CD14-positive monocyte (primary cell): ENCODE data around the gene LAGE3. TPM values are rescaled to one million over a fixed set of nuclear protein-coding genes. Genes with fewer than 3 reads are reported as not detected.

Experiments used
- DNase-seq, 3 donors: peaks; one replicate each; pipeline ENCODE4 v3.0.0-alpha.2; 2011 to 2022
- H2AFZ ChIP-seq: 2 replicates; pipeline ENCODE4 v1.6.0; 2012; ENCODE audit warnings: mild to moderate bottlenecking, low read depth, low read length, inconsistent platforms; ENCODE audit not compliant: insufficient read depth, poor library complexity, severe bottlenecking
- H3K27ac ChIP-seq, 2 donors: 1 replicate in 1 of 2; 2 replicates in 1 of 2; pipeline ENCODE4 v1.5.1; 2012 to 2013; ENCODE audit warnings: low read length in 2 of 2, control low read depth in 1 of 2, inconsistent platforms in 1 of 2, low read depth in 1 of 2, mild to moderate bottlenecking in 1 of 2
- H3K27me3 ChIP-seq, 2 donors: one replicate each; pipeline versions ENCODE4 v1.6.0 to v1.6.1; 2011 to 2013; ENCODE audit warnings: low read length in 2 of 2; ENCODE audit not compliant: control insufficient read depth in 2 of 2, insufficient read depth in 2 of 2
- H3K36me3 ChIP-seq, 2 donors: replicated peaks in 1 of 2; 1 replicate in 1 of 2; 2 replicates in 1 of 2; pipeline versions ENCODE4 v1.5.1 to v1.6.1; 2012 to 2013; ENCODE audit warnings: low read length in 2 of 2, control low read depth in 1 of 2, inconsistent platforms in 1 of 2, mild to moderate bottlenecking in 1 of 2; ENCODE audit not compliant: insufficient read depth in 2 of 2, control insufficient read depth in 1 of 2
- H3K4me1 ChIP-seq, 2 donors: 1 replicate in 1 of 2; 2 replicates in 1 of 2; pipeline versions ENCODE4 v1.5.1 to v1.6.1; 2012 to 2013; ENCODE audit warnings: low read length in 2 of 2, control low read depth in 1 of 2, inconsistent platforms in 1 of 2, mild to moderate bottlenecking in 1 of 2, moderate library complexity in 1 of 2; ENCODE audit not compliant: insufficient read depth in 2 of 2, control insufficient read depth in 1 of 2
- H3K4me2 ChIP-seq: replicated peaks from 2 replicates; pipeline ENCODE3; 2012; ENCODE audit warnings: low read length, moderate library complexity, mild to moderate bottlenecking; ENCODE audit not compliant: poor library complexity, severe bottlenecking; ENCODE audit errors: extremely low read depth
- H3K4me3 ChIP-seq, 3 experiments: fragments of 200-600 bp in 1 of 3; sonication (generic) in 1 of 3; replicated peaks in 1 of 3; 1 replicate in 2 of 3; 2 replicates in 1 of 3; pipeline ENCODE4 v1.5.1; 2011 to 2013; ENCODE audit warnings: low read length in 3 of 3, mild to moderate bottlenecking in 3 of 3, control low read depth in 2 of 3, low read depth in 2 of 3, inconsistent platforms in 1 of 3, moderate library complexity in 1 of 3
- H3K79me2 ChIP-seq: 2 replicates; pipeline ENCODE4 v1.6.0; 2012; ENCODE audit warnings: mild to moderate bottlenecking, control low read depth, inconsistent platforms, low read length, moderate library complexity; ENCODE audit not compliant: insufficient read depth
- H3K9ac ChIP-seq: 2 replicates; pipeline ENCODE4 v1.6.0; 2017; ENCODE audit warnings: low read length, mild to moderate bottlenecking; ENCODE audit not compliant: insufficient read depth, poor library complexity, severe bottlenecking
- H3K9me3 ChIP-seq, 2 donors: replicated peaks in 1 of 2; 1 replicate in 1 of 2; 2 replicates in 1 of 2; pipeline versions ENCODE4 v1.5.1 to v1.6.1; 2012 to 2013; ENCODE audit warnings: low read length in 2 of 2, control low read depth in 1 of 2; ENCODE audit not compliant: control insufficient read depth in 1 of 2, insufficient read depth in 1 of 2
- H4K20me1 ChIP-seq: 2 replicates; pipeline ENCODE4 v1.6.0; 2012; ENCODE audit warnings: mild to moderate bottlenecking, low read length, control low read depth, moderate library complexity; ENCODE audit not compliant: insufficient read depth
- H3K27ac Mint-ChIP-seq, 7 donors: one replicate each; pipeline ENCODE4 v1.8.0; 2020; ENCODE audit warnings: mild to moderate bottlenecking in 7 of 7, mixed read lengths in 7 of 7, moderate library complexity in 6 of 7, inconsistent platforms in 2 of 7
- H3K27me3 Mint-ChIP-seq, 3 donors: one replicate each; pipeline ENCODE4 v1.8.0; 2021 to 2022; ENCODE audit warnings: low read depth in 3 of 3, mild to moderate bottlenecking in 3 of 3, mixed read lengths in 3 of 3, moderate library complexity in 3 of 3, inconsistent platforms in 1 of 3
- H3K36me3 Mint-ChIP-seq, 2 donors: one replicate each; pipeline ENCODE4 v1.8.0; 2020; ENCODE audit warnings: mixed read lengths in 2 of 2, inconsistent platforms in 1 of 2, mild to moderate bottlenecking in 1 of 2
- H3K4me1 Mint-ChIP-seq: one replicate; pipeline ENCODE4 v1.8.0; 2020; ENCODE audit warnings: mild to moderate bottlenecking, mixed read lengths
- H3K4me3 Mint-ChIP-seq, 2 donors: one replicate each; pipeline ENCODE4 v1.8.0; 2020; ENCODE audit warnings: mild to moderate bottlenecking in 2 of 2, mixed read lengths in 2 of 2, moderate library complexity in 1 of 2
- H3K9me3 Mint-ChIP-seq, 7 donors: one replicate each; pipeline ENCODE4 v1.8.0; 2020 to 2022; ENCODE audit warnings: mixed read lengths in 7 of 7, mild to moderate bottlenecking in 6 of 7, moderate library complexity in 6 of 7, inconsistent platforms in 2 of 7
- WGBS: methylation state at CpG from one replicate; pipeline ENCODE4 v1.1.5; 2013; ENCODE audit warnings: missing lambda C conversion rate; ENCODE audit not compliant: insufficient coverage; 5-methylcytosine and 5-hydroxymethylcytosine counted together
- intact Hi-C, 2 donors: fragments of 100-400 bp; cut with micrococcal nuclease; formaldehyde crosslinking; loops; one replicate each; pipeline versions ENCODE4 v1.15.0 to v1.15.1; 2023
- polyA minus RNA-seq: library from RNA; depleted of rRNA, polyadenylated mRNA; stranded (reverse); fragments of >200 nt; gene quantifications from 2 replicates; pipeline ENCODE4 v1.2.3, GENCODE V29; 2012
- polyA plus RNA-seq, 3 donors: library from polyadenylated mRNA; depleted of rRNA in 1 of 3; unstranded in 2 of 3; stranded (reverse) in 1 of 3; fragments of 300-500 nt in 2 of 3; fragments of >200 nt in 1 of 3; fragmentation: Illumina TruSeq in 2 of 3; gene quantifications; 1 replicate in 2 of 3; 2 replicates in 1 of 3; pipeline ENCODE4 v1.2.3, GENCODE V29; 2012 to 2021
- total RNA-seq, 12 experiments: library from RNA in 1 of 12; stranded (reverse) in 1 of 12; fragments of 120-200 nt in 1 of 12; gene quantifications; one replicate each; pipeline ENCODE4 v1.2.4 and lab custom pipeline; 2013 to 2026; ENCODE audit warnings: mixed read lengths in 6 of 12, inconsistent platforms in 1 of 12
- TF ChIP-seq, protein P1 (sequence below): fragments of 200-600 bp; IDR thresholded peaks from one replicate; pipeline ENCODE4 v1.8.0; 2022; ENCODE audit warnings: antibody characterized with exemption, mild to moderate bottlenecking

LAGE3 gene, protein sequence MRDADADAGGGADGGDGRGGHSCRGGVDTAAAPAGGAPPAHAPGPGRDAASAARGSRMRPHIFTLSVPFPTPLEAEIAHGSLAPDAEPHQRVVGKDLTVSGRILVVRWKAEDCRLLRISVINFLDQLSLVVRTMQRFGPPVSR
- 13.6 TPM for total RNA-seq (2013)
- polyA plus RNA-seq (10 to 100 TPM; 12.4 to 30.9 (median 18.6) TPM), polyA minus RNA-seq (8.2 and 15.3 TPM in 2 replicates), total RNA-seq (lab: John Stamatoyannopoulos, UW) (0.59 to 7.9 (median 3.8) reads per million in 11 experiments)

DNA sequence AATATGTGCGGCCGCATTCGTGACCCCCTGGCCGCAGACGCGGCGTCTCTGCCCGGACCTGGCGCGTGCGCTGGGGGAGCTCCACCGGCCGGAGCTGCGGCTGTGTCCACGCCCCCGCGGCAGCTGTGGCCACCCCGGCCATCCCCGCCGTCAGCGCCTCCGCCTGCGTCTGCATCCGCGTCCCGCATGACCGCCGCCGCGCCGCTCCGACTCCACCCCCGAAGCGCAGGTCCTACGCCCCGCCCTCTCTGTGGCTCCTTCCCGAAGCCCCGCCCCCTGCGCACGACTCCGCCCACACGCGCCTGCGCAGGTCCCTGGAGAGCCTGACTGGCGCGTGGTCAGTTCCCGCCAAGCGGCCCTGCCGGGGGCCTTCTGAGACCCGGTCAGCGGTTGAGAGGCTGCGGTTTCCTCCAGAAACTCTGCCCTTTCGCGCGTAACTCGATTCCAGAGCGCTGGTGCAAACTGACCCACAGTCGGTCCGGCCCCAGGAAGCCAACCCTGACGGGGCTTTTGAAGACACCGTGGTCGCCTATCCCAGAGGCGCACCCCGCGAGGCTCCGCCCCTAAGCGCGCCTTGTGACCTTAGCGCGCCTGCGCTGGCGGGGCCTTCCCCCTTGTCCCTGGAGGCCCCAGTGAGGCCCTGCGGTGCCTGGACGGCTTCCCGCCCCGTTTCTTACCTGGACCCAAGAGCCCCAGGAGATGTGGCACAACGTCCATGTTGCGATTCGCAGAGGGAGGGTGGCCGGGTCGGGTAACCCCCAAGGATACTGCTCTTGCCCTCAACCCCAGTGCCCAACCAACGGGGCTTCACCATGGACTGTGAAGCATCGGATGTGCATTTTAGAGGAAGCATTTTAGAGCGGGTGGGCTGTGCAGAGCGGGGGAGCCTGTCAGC is at the start of gene LAGE3:
Gene LAGE3 (minus strand): TSS at position 554 of the 895 bp plus-strand sequence. CDS start 366 bp downstream, at position 188.
- intact Hi-C loops, result loop anchor here in 1 of 2 donors (5.0 kb wide), 1 partner anchor 37 kb away; the partner anchor contains the start of gene FAM50A
- Histone ChIP-seq H2AFZ (peak within 1 kb of the TSS; percentile 73), H3K27ac (peak within 1 kb of the TSS; percentile 82 to 86), H3K4me1 (peaks cover 17 to 20% of the 10 kb centered on the region in 2 donors), H3K9me3 (no peaks in the 10 kb centered on the region), H3K4me2 (peak within 1 kb of the TSS; percentile 70), H3K36me3 (no peaks in the 10 kb centered on the region), H4K20me1 (no peaks in the 10 kb centered on the region), H3K79me2 (no peaks in the 10 kb centered on the region), H3K4me3 (peak within 1 kb of the TSS; percentile 32 to 71 (median 42)), H3K27me3 (no peaks in the 10 kb centered on the region), H3K9ac (peak within 1 kb of the TSS; percentile 65)
- WGBS, result 0% methylated on average over 61 of the region's 85 CpGs
- H3K9me3 Mint-ChIP-seq, result peaks cover 0 to 6% (median 2%) of the 10 kb centered on the region in 7 donors
- peak within 1 kb of the TSS; percentile 82 to 94 (median 90) for H3K27ac Mint-ChIP-seq
- peaks cover 2 to 24% (median 3%) of the 10 kb centered on the region in 3 donors for H3K27me3 Mint-ChIP-seq
- H3K36me3 Mint-ChIP-seq, result peaks cover 0 to 6% of the 10 kb centered on the region in 2 donors
- peak within 1 kb of the TSS; percentile 70 to 75 for H3K4me3 Mint-ChIP-seq
- DNase-seq, result peak; percentile 84 to 93 (median 90)
- TF ChIP-seq, protein P1, sequence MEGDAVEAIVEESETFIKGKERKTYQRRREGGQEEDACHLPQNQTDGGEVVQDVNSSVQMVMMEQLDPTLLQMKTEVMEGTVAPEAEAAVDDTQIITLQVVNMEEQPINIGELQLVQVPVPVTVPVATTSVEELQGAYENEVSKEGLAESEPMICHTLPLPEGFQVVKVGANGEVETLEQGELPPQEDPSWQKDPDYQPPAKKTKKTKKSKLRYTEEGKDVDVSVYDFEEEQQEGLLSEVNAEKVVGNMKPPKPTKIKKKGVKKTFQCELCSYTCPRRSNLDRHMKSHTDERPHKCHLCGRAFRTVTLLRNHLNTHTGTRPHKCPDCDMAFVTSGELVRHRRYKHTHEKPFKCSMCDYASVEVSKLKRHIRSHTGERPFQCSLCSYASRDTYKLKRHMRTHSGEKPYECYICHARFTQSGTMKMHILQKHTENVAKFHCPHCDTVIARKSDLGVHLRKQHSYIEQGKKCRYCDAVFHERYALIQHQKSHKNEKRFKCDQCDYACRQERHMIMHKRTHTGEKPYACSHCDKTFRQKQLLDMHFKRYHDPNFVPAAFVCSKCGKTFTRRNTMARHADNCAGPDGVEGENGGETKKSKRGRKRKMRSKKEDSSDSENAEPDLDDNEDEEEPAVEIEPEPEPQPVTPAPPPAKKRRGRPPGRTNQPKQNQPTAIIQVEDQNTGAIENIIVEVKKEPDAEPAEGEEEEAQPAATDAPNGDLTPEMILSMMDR, result no peak
- H3K4me1 Mint-ChIP-seq, result peaks cover 10% of the 10 kb centered on the region
